HPDE6-E6E7 (cell line): ENCODE data around the gene UPK1B.
"Not testable (repeated sequence)": the region's sequence is repeated elsewhere in the genome, so short reads cannot be mapped to it uniquely, and the experiment has no call there.

Experiments
- DNase-seq: peaks from one replicate; pipeline ENCODE4 v3.0.0; 2011; ENCODE audit warnings: missing footprints; ENCODE audit errors: extremely low spot score

Gene UPK1B

DNA sequence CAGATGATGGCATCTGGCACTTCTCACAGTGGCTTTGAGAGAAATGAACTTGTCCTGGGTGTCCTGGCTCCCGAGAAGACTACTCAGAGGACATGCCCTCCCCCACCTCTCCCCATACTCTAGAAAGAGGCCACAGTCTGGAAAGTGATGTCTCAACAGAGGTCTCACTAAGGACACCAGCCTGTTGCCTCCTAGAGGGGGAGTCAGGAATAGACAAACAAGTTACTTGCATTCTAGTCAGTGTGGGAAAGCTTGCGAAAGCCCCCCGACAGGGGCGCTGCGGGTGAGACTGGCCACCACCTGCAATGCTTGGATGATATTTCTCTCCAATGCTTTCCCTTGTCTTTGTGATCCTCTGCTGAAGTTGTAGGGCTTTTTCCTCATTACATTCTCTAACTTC lies 50.1 kb downstream of the UPK1B start:
- DNase-seq = no peak

DNA sequence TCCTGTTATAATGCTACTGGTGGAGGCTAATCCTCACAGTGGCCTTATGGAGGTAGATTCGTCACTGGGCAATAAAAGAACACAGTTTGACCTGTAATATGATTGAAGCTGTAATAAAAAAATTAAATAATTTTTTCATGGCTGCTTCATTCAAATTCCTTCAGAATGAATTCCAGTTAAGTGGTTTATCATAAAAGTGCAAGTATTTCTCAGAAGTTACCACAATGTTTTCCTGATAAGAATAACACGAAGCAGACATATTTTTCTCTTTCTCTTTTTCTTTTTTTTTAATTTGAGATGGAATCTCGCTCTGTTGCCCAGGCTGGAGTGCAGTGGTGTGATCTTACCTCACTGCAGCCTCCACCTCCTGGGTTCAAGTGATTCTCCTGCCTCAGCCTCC lies 51.7 kb downstream of the UPK1B start:
- DNase-seq = no peak

DNA sequence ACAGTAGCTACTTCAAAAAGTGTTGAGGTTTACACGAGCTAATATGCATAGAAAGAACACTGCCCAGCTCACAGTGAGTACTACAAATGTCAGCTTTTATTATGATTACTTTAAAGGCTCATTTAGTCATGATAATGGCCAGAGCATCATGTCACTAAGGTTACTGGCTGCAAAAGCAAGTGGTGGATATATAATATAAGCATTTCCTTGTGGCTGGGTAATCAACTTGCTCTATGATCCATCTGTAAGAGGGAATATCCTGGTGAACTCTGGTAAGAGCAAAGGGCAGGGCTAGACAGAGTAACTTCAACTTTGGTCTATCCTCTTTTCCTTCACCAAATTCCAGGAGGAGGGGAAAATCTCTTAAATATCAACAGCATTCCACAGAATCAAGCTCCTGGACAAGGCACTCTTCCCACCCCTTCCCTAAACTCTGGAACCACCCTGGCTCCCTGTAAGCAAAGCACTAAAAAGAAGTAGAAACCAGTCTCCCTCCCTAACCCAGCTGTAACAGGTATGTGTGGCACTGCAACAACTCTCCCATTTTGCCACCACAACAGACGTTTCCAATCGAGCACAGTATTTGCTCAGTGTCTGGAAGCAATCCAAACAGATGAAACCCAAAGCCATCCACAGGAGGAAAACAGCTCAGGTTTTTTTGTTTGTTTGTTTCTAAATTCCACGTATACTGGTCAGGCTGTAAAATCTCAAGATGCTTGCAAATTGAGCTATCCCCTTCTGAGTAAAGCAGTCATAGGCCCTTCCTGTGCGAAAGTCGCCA lies 53.9 kb downstream of the UPK1B start:
- no peak for DNase-seq

DNA sequence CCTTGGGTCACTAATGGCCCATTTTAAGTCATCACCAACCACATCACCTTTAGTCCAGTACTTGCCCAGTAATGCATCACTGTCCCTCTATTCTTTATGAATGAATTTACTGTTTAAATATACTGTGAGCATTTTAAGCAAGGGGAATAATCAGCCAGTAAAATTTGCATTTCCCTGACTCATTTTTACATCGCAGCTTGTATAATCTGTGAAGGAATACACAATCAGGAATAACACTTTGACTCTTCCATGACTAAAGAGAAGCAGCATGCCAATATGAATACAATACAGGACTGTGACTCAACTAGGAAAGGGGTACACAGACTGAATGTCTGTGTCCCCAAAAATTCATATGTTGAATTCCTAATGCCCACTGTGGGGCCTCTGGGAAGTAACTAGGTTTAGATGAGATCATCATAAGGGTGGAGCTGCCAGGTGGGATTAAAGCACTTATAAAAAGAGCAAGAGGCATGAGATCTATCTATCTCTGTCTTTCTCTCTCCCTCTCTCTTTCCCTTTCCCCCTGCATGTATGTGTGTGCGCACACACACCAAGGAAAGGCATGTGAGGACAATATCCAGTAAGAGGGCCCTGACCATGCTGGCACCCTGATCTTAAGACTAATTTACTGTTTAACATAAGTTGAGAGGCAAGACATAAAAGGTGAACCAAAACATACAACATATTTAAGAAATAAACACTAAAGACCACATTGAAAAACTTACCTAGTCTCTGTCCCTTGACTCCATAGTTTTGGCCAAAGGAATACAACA lies 55.2 kb downstream of the UPK1B start:
- no peak for DNase-seq

DNA sequence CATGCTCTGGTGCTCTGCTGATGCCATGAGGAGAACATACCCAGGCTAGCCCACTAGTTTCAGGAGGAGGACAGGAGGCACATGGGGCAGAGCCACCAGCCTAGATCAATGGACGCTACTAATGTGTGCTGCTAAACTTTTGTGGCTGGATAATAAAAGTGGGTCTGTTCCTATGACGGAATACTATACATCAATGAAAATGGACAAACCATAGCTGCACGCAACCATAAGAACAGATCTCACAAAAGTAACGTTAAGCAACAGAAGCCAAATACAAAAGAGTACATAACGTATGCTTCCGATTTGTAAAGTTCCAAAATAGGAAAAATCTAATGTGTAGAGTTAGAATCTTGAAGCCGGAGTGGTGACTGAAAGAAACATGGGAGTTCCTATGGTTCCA lies 55.8 kb downstream of the UPK1B start:
- DNase-seq = no peak

GRCh38 chr3:119230071-119230470 lies 56.7 kb downstream of the UPK1B start:
- DNase-seq = no peak

GRCh38 chr3:119230745-119231144 lies 57.3 kb downstream of the UPK1B start:
- no peak for DNase-seq

- DNase-seq = no peak
Observed at GRCh38 chr3:119234610-119235009, 61.2 kb downstream of the UPK1B start.

- DNase-seq = no peak
Observed at GRCh38 chr3:119235151-119235550, 61.8 kb downstream of the UPK1B start.

DNA sequence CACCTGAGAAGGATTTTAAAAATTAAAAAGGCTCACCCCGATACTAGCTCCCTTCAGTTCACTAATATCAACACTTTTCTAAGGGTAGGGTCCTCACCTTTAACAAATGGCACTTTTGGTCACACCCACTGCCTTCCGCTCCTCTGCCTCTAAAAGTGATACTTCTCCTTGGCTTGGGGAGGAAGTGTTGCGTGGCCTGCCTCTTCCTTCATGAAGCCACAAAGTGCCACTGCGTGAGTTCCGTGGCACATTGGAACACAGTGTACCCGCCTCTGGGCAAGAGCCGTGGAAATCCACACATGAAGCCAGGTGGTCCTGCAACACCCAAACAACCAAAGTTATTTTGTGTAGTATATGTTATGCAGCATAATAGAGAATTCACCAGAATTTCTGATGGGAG lies 63.4 kb downstream of the UPK1B start:
- DNase-seq = no peak

GRCh38 chr3:119237299-119237698 lies 63.9 kb downstream of the UPK1B start:
- no peak for DNase-seq

DNA sequence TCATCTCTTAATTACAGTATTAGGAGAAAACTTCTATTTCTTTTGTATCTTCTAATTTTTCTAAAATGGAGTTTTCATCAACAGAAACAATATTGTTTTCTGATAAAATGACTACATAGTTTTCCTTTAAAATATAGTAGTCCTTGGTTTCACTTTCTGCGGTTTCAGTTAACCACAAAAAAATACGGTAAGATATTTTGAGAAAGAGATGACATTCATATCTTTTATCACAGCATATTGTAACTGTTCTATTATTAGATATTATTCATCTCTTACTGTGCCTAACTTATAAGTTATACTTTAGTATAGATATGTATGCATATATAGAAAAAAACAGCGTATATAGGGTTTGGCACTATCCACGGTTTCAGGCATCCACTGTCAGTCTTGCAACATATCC lies 65.0 kb downstream of the UPK1B start:
- no peak for DNase-seq

DNA sequence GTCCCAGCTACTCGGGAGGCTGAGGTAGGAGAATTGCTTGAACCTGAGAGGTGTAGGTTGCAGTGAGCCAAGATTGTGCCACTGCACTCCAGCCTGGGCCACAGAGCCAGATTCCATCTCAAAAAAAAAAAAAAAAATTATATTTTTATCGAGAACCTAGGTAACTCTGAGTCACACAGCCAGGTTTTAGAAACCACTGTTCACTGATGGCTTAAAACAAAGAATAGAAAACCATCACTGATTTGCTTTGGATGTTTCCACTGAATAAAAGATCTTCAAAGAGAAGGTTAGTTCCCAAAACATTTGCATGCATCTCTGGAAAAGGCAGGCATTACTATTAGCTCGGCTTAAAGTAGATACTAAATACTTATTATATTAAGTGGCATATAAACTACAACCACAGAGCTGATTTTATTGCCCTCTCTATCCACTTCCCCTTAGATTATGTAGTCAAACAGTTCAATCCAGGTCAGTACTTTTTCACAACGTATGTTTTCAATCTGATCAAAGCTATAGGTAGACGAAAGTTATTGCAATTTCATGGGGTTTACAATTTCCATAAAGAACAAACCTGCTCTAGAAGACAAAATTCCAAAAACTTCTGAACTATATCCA lies 65.9 kb downstream of the UPK1B start:
- DNase-seq = no peak

- DNase-seq = no peak
Observed at GRCh38 chr3:119240101-119240590, 66.7 kb downstream of the UPK1B start.

- peak; percentile 81 for DNase-seq
Observed at GRCh38 chr3:119240591-119241434, 67.4 kb downstream of the UPK1B start, which contains the start of gene B4GALT4. TSS of gene B4GALT4 (minus strand) at chr3:119240878. CDS start at chr3:119230099, 10,779 bp downstream.

DNA sequence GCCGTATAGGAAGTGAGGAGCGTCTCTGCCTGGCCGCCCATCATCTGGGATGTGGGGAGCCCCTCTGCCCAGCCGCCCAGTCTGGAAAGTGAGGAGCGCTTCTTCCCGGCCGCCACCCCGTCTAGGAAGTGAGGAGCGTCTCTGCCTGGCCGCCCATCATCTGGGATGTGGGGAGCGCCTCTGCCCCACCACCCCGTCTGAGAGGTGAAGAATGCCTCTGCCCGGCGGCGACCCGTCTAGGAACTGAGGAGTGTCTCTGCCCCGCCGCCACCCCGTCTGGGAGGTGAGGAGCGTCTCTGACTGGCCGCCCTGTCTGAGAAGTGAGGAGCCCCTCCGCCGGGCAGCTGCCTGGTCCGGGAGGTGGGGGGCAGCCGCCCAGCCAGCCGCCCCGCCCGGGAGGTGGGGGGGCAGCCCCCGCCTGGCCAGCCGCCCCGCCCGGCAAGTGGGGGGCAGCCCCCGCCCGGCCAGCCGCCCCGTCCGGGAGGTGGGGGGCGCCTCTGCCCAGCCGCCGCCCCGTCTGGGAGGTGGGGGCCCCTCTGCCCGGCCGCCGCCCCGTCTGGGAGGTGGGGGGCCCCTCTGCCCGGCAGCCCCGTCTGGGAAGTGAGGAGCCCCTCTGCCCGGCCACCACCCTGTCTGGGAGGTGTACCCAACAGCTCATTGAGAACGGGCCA lies 69.1 kb downstream of the UPK1B start:
- not testable (repeated sequence) for DNase-seq

DNA sequence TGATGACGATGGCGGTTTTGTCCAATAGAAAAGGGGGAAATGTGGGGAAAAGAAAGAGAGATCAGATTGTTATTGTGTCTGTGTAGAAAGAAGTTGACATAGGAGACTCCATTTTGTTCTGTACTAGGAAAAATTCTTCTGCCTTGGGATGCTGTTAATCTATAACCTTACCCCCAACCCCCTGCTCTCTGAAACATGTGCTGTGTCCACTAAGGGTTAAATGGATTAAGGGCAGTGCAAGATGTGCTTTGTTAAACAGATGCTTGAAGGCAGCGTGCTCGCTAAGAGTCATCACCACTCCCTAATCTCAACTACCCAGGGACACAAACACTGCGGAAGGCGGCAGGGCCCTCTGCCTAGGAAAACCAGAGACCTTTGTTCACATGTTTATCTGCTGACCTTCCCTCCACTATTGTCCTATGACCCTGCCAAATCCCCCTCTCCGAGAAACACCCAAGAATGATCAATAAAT lies 69.7 kb downstream of the UPK1B start:
- not testable (repeated sequence) for DNase-seq

GRCh38 chr3:119243712-119244111 lies 70.3 kb downstream of the UPK1B start:
- no peak for DNase-seq

- DNase-seq = no peak
Observed at GRCh38 chr3:119245778-119246177, 72.4 kb downstream of the UPK1B start.
